GM12873 (cell line): ENCODE data around the gene DIP2B.

Experiments used
- CTCF ChIP-seq: IDR thresholded peaks from 2 replicates; pipeline ENCODE4 v1.5.1; 2012; ENCODE audit warnings: low read depth, mild to moderate bottlenecking, moderate library complexity, low read length, control low read depth; ENCODE audit not compliant: insufficient read depth; ENCODE audit errors: missing control alignments

Gene DIP2B

GRCh38 chr12:50546441-50547318 is 41.9 kb downstream of the DIP2B start:
- TF ChIP-seq CTCF: no peak

GRCh38 chr12:50547742-50548141 is 43.0 kb downstream of the DIP2B start:
- no peak for TF ChIP-seq CTCF

GRCh38 chr12:50549885-50550284 is 45.1 kb downstream of the DIP2B start:
- TF ChIP-seq CTCF: no peak

GRCh38 chr12:50550530-50551223 is 45.9 kb downstream of the DIP2B start:
- TF ChIP-seq CTCF: no peak

GRCh38 chr12:50551866-50552265 is 47.1 kb downstream of the DIP2B start:
- no peak for TF ChIP-seq CTCF

- no peak for TF ChIP-seq CTCF
Observed at GRCh38 chr12:50554651-50555050, 49.9 kb downstream of the DIP2B start.

GRCh38 chr12:50555471-50555885 is 50.7 kb downstream of the DIP2B start:
- TF ChIP-seq CTCF: no peak
